Measurements from ENCODE around the gene MBTD1. TPM values are rescaled to one million over a fixed set of nuclear protein-coding genes. Genes with fewer than 3 reads are reported as not detected.
A peak's percentile ranks its signal among the peaks of the same experiment; 100 is the strongest.
"Not testable (repeated sequence)": the region's sequence is repeated elsewhere in the genome, so short reads cannot be mapped to it uniquely, and the experiment has no call there.

Gene MBTD1
- total RNA-seq, 2 experiments from 2014 or later = 7.0 to 10.2 TPM

DNA sequence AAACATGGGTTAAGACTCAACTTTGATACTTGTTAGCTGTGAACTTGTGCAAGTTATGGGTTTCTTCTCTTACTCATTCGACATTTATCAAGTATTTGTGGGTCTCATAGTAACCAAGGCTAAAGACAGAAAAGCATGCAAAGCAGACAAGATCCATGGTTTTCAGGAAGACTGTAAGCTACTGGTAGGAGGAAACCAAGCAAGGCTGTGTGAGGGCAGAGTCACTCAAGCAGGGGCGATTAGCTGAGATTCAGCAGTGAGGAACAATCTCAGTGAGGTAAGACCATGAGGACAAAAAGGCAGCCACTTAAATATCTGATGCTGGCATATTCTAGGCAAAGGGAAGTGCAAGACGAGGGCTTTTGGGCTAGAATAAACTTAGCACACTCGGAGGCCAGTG lies 29.5 kb downstream of the MBTD1 start:
- DNase-seq = no peak
- peak overlapping the region; percentile 7 for H3K27ac Mint-ChIP-seq
- no peaks in the 10 kb centered on the region for H3K9me3 Mint-ChIP-seq
- CTCF ChIA-PET = no interaction called here
- ATAC-seq = peak; percentile 13
- no peak overlapping the region for H3K4me3 Mint-ChIP-seq
- H3K36me3 Mint-ChIP-seq (ENCODE audit: low read depth) = peaks cover 4% of the 10 kb centered on the region
- H3K4me1 Mint-ChIP-seq (ENCODE audit: low read depth) = peaks cover 25% of the 10 kb centered on the region
- H3K27me3 Mint-ChIP-seq = no peaks in the 10 kb centered on the region
- intact Hi-C loops (cut with micrococcal nuclease) = no loop called here
- POLR2A ChIA-PET = interaction anchor here (0.7 kb wide), 1 partner anchor 222 kb away, joined by 3 read pairs; no protein-coding TSS in a partner anchor
- TF ChIP-seq, protein P1, sequence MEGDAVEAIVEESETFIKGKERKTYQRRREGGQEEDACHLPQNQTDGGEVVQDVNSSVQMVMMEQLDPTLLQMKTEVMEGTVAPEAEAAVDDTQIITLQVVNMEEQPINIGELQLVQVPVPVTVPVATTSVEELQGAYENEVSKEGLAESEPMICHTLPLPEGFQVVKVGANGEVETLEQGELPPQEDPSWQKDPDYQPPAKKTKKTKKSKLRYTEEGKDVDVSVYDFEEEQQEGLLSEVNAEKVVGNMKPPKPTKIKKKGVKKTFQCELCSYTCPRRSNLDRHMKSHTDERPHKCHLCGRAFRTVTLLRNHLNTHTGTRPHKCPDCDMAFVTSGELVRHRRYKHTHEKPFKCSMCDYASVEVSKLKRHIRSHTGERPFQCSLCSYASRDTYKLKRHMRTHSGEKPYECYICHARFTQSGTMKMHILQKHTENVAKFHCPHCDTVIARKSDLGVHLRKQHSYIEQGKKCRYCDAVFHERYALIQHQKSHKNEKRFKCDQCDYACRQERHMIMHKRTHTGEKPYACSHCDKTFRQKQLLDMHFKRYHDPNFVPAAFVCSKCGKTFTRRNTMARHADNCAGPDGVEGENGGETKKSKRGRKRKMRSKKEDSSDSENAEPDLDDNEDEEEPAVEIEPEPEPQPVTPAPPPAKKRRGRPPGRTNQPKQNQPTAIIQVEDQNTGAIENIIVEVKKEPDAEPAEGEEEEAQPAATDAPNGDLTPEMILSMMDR (IDR thresholded peaks at IDR 0.05) = no peak

DNA sequence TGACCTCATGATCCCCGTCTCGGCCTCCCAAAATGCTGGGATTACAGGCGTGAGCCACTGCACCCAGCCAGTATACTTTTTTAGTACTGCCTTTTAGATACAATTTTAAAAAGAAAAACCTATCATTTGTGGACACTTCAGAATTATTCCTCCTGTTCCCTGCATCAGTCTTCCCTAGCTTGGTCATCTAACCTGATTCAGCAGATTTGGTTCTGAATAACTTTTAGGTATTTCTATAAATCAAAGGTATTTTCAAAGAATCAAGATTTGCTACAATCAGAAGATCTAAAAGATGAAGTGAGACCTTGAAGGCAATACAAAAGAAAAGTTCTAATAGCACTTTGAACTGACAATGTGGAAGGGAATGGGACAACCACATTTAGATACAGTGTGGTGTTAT lies 30.0 kb downstream of the MBTD1 start:
- ATAC-seq (no peak), DNase-seq (no peak)
- TF ChIP-seq, protein P1 (IDR thresholded peaks at IDR 0.05) = no peak
- ChIA-PET POLR2A (interaction anchor here (0.7 kb wide), 1 partner anchor 221 kb away, joined by 3 read pairs; no protein-coding TSS in a partner anchor), CTCF (no interaction called here)
- H3K27me3 Mint-ChIP-seq = no peaks in the 10 kb centered on the region
- H3K4me1 Mint-ChIP-seq (ENCODE audit: low read depth) = peaks cover 28% of the 10 kb centered on the region
- no peak overlapping the region for H3K4me3 Mint-ChIP-seq
- no peaks in the 10 kb centered on the region for H3K9me3 Mint-ChIP-seq
- H3K27ac Mint-ChIP-seq = peak overlapping the region; percentile 7
- peaks cover 6% of the 10 kb centered on the region for H3K36me3 Mint-ChIP-seq (ENCODE audit: low read depth)
- intact Hi-C loops (cut with micrococcal nuclease) = no loop called here

DNA sequence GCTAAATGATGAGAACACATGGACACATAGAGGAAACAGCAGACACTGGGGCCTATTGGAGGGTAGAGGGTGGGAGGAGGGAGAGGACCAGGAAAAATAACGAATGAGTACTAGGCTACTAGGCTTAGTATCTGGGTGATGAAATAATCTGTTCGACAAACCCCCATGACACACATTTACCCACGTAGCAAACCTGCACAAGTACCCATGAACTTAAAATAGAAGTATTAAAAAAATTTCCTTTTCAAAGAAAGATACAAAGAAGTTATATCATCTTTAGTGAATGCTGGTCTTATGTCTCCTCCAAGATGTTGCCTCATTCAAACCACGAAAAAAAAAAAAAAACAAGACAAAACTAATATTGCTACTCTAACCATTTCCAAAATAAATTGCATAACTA lies 31.7 kb downstream of the MBTD1 start:
- Mint-ChIP-seq H3K27me3 (no peaks in the 10 kb centered on the region), H3K36me3 (ENCODE audit: low read depth) (peaks cover 11% of the 10 kb centered on the region), H3K27ac (no peak overlapping the region), H3K4me1 (ENCODE audit: low read depth) (peaks cover 36% of the 10 kb centered on the region), H3K4me3 (no peak overlapping the region), H3K9me3 (no peaks in the 10 kb centered on the region)
- intact Hi-C loops (cut with micrococcal nuclease) = no loop called here
- POLR2A ChIA-PET = no interaction called here
- DNase-seq (no peak), ATAC-seq (no peak)
- TF ChIP-seq, protein P1 (IDR thresholded peaks at IDR 0.05) = no peak
- CTCF ChIA-PET = no interaction called here

DNA sequence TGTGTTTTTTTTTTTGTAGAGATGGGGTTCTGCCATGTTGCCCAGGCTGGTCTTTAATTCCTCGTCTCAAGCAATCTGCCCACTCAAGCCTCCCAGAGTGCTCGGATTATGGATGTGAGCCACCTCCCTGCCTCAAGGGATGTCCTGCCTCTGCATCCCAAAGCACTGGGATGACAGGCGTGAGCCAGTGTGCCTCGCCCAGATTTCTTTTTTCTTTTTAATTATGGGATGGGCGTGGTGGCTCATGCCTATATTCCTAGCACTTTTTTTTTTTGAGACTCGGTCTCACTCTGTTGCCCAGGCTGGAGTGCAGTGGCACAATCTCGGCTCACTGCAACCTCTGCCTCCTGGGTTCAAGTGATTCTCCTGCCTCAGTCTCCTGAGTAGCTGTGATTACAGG lies 34.3 kb downstream of the MBTD1 start:
- H3K27ac Mint-ChIP-seq; CTCF ChIA-PET; ATAC-seq; DNase-seq; H3K27me3 Mint-ChIP-seq; H3K4me3 Mint-ChIP-seq; H3K9me3 Mint-ChIP-seq; intact Hi-C loops (cut with micrococcal nuclease): not testable (repeated sequence)
- POLR2A ChIA-PET = interaction anchor here (0.6 kb wide), 1 partner anchor 42 kb away, joined by 3 read pairs; no protein-coding TSS in a partner anchor
- peaks cover 20% of the 10 kb centered on the region for H3K36me3 Mint-ChIP-seq (ENCODE audit: low read depth)
- peaks cover 30% of the 10 kb centered on the region for H3K4me1 Mint-ChIP-seq (ENCODE audit: low read depth)

DNA sequence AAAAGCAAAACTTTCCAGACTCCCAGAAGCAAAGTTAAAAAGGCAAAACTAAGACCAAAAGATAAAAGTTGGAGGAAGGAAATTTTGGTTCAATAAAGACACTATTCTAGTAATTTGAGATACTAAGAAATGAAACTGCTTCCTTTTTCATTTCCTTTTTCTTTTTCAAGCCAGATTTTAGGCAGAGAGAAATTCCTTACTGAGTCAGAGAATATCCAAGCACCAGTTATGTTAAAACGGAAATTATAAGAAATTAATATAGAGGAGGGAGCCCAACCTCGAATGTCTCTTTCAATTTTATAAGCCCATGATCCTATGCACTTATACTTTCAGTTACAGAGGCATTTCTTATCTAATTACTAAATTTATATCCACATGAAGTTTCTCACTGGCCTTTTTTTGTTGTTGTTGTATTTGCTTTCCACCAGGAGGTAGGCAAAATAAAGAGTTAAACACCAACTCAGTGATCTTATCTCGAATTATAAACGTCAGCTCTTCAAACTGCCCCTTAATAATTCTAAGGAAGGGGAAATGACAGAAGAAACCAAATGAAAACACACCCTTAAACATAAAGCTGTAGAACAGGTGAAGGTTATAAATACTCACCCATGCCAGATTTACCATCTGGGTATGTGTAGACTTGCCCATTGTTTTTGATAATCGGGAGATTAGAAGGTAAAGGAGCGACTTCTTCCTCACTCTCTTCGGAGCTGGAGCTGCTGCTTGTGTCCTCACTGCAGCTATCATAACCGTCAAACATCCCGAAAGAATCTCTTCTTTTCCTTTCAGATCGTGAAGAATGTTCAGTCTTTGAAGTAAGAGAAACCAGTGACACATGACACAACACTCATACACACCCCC lies 35.2 kb downstream of the MBTD1 start:
- ChIA-PET POLR2A (no interaction called here), CTCF (no interaction called here)
- DNase-seq (no peak), ATAC-seq (no peak)
- peak overlapping the region; percentile 58 for H3K27ac Mint-ChIP-seq
- peaks cover 22% of the 10 kb centered on the region for H3K4me1 Mint-ChIP-seq (ENCODE audit: low read depth)
- TF ChIP-seq, protein P1 (IDR thresholded peaks at IDR 0.05) = no peak
- H3K36me3 Mint-ChIP-seq (ENCODE audit: low read depth) = peaks cover 20% of the 10 kb centered on the region
- H3K4me3 Mint-ChIP-seq = no peak overlapping the region
- intact Hi-C loops (cut with micrococcal nuclease) = no loop called here
- H3K27me3 Mint-ChIP-seq = no peaks in the 10 kb centered on the region
- H3K9me3 Mint-ChIP-seq = no peaks in the 10 kb centered on the region
